Amniotic epithelial cell (primary cell): ENCODE measurements around the gene KDM4B.

Experiments
- DNase-seq: peaks from one replicate; pipeline ENCODE4 v3.0.0-alpha.2; 2010; ENCODE audit warnings: low read depth

The KDM4B gene

GRCh38 chr19:5107432-5108122 lies 138.7 kb downstream of the KDM4B start:
- no peak for DNase-seq

- no peak for DNase-seq
These were observed 139.2 kb downstream of the KDM4B start for GRCh38 chr19:5108123-5108596.

- DNase-seq, result no peak
These were observed 140.0 kb downstream of the KDM4B start for GRCh38 chr19:5108866-5109265.

- DNase-seq, result no peak
These were observed 140.6 kb downstream of the KDM4B start for GRCh38 chr19:5109560-5109959.

GRCh38 chr19:5110546-5110945 lies 141.6 kb downstream of the KDM4B start:
- DNase-seq, result no peak

- DNase-seq, result no peak
These were observed 142.1 kb downstream of the KDM4B start for GRCh38 chr19:5111051-5111450.

- DNase-seq, result no peak
These were observed 143.3 kb downstream of the KDM4B start for GRCh38 chr19:5112175-5112574.

- DNase-seq, result peak; percentile 68
These were observed 144.0 kb downstream of the KDM4B start for GRCh38 chr19:5112681-5113575.

GRCh38 chr19:5113633-5114586 lies 145.0 kb downstream of the KDM4B start:
- no peak for DNase-seq

GRCh38 chr19:5114727-5115126 lies 145.8 kb downstream of the KDM4B start:
- no peak for DNase-seq

- no peak for DNase-seq
These were observed 146.4 kb downstream of the KDM4B start for GRCh38 chr19:5115351-5115750.

GRCh38 chr19:5115771-5116202 lies 146.9 kb downstream of the KDM4B start:
- DNase-seq, result peak; percentile 97

GRCh38 chr19:5116292-5116691 lies 147.4 kb downstream of the KDM4B start:
- DNase-seq, result no peak

- no peak for DNase-seq
These were observed 148.5 kb downstream of the KDM4B start for GRCh38 chr19:5117421-5117820.

GRCh38 chr19:5118026-5118425 lies 149.1 kb downstream of the KDM4B start:
- no peak for DNase-seq

GRCh38 chr19:5119297-5119998 lies 150.5 kb downstream of the KDM4B start:
- no peak for DNase-seq

- no peak for DNase-seq
These were observed 151.4 kb downstream of the KDM4B start for GRCh38 chr19:5120321-5120720.

GRCh38 chr19:5120833-5121232 lies 151.9 kb downstream of the KDM4B start:
- DNase-seq, result no peak

GRCh38 chr19:5121266-5122120 lies 152.6 kb downstream of the KDM4B start:
- no peak for DNase-seq

GRCh38 chr19:5122121-5122400 lies 153.1 kb downstream of the KDM4B start:
- DNase-seq, result no peak
